HG02870 (cell line): ENCODE results near the gene MUC20.
"Not testable (repeated sequence)": the region's sequence is repeated elsewhere in the genome, so short reads cannot be mapped to it uniquely, and the experiment has no call there.

Experiments
- ATAC-seq: cut with Tn5 transposase; IDR thresholded peaks from one replicate; pipeline ENCODE4 v1.9.1; 2021; ENCODE audit warnings: mild to moderate bottlenecking, moderate library complexity; ENCODE audit not compliant: unreplicated experiment

Gene MUC20

DNA sequence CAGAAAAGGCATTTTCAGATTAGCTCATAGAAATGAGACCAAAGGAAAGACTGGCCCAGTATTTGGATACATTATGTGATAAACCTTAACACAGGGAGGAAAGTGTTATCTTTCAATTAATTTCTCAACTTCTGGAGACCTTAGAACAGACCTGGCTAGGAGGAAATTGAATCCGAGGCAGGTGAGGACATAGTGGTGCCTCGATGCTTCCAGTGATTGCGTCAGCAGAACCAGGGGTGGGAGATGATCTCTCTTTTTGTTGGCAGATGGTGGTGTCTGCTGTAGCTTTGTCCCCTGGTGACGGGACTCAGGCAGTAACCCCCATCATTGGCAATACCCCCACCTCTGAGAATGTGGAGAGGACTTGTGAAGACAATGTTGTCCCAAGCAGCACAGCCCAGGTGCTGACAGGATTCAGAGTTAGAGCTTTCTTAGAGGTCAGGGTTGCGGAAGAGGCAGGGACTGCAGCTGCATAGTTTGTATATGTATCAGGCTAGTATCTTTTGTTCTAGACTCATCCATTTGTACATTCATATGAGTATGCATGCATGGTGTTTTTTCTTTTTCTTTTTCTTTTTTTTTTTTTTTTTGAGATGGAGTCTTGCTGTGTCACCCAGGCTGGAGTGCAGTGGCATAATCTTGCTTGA, 27.9 kb upstream of the MUC20 start:
- no peak for ATAC-seq

DNA sequence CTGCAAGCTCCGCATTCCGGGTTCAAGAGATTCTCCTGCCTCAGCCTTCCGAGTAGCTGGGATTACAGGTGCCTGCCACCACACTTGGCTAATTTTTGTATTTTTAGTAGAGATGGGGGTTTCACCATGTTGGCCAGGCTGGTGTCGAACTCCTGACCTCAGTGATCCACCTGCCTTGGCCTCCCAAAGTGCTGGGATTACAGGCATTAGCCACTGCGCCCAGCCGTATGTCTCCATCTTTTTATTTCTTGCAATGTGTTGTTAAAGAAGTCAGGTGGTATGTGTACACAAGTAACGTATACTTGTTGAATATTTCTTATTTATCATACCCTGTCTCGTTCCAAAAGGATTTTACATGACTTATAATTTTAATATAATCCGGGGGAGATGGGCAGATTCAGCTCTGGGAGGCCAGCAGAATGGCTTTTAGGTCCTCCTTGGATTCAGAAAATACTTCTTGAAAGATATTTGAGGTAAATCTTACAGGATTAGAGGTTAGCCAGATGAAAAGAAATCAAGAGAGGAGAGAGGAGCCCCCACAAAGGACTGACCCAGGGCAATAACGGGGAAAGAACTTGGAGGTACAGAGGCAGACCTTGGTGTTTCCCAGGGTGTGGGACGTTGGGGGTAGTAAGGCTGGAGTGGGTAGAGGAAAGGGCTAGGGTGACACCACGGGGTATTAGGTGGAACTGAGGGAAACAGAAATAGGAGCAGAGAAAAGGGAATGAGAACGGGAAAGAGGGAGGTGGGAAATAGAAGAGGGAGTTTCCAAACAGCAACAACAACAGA, 27.2 kb upstream of the MUC20 start:
- ATAC-seq = no peak

DNA sequence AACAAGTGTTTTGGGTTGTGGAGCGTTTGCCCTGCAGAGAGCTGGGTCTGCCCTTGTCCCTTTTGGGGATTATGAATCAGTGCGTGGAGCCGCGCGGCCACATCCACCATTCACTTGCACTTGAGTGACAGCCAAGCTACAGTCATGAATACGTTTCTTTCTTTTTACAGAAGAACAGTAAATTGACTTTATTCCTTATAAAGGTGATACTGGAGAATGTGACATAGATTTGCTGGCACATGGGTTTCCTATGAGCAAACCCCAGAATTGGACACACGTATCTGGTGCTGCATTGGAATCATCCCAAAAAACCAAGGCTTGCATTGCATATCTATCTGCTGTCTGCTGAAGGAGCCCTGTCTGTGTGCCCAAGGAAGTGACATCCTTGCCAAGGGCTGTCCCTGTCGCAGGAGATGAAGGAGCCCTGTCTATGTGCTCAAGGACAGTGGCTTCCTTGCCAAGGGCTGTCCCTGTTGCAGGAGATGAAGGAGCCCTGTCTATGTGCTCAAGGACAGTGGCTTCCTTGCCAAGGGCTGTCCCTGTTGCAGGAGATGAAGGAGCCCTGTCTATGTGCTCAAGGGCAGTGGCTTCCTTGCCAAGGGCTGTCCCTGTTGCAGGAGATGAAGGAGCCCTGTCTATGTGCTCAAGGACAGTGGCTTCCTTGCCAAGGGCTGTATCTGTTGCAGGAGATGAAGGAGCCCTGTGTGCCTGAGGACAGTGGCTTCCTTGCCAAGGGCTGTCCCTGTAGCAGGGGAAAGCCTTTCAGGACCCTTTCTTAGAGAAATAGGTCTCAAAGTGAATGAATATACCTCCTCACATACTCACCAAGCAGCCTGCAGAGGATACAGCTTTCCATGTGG, 26.3 kb upstream of the MUC20 start:
- ATAC-seq = not testable (repeated sequence)

DNA sequence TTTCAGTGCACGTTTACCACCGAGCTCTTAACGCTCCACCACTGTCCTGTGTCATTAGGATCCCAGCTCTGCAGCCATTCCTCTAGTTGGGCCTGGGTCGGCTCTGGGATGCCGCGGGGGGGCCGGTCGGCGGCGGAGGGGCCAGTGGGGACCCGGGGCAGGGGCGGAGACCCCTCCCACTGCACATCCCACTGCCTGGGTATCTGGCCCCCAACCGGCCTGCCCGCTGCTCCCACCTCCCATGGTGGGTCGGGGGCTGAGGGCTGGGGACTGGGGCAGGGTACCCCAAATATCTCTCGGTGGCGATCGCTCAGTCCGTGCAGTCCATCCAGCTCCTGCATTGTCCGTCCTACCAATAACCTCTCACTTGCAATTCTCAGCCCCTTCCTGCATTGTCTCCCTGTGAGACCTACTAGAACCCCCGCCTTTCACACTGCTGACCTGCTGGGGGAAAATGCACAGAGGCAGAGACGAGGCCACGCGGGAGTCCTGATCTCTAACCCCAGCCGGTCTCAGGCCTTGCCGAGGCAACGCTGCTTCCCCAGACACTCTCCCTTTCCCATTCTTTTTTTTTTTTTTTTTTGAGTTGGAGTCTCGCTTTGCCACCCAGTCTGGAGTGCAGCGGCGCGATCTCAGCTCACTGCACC, 24.0 kb upstream of the MUC20 start:
- no peak for ATAC-seq

- no peak for ATAC-seq
Measured at GRCh38 chr3:195697582-195698324, 23.0 kb upstream of the MUC20 start.

GRCh38 chr3:195698325-195698646, 22.5 kb upstream of the MUC20 start:
- ATAC-seq = no peak

DNA sequence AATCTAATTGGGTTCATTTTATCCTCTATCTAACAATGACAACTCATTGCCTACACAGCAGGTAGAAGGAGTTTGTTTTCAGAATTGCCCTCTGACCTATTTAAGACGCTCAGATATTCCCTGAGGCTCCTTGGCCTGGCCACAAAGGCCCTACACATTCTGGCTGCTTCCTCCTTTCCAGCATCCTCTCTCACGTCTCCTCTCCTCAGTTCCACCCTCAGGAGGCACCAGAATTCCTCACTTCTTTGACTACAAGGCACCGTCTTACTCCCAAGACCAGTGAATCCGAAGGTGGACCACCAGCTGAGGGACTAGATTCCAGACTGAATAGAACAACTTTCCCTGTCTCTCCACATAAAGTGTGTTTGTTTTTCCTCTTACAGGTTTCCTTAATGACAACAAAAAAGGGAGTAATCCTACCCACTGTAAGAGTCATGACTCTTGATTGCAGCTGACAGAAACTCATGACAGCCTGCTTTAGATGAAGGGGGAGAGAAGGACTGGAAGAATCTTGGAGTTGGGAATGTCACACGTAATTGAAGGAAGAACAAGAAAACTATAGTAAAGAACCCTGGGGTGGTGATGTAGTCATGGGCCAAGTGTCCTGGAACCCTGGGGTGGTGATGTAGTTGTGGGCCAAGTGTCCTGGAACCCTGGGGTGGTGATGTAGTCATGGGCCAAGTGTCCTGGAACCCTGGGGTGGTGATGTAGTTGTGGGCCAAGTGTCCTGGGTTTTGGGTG, 22.0 kb upstream of the MUC20 start:
- no peak for ATAC-seq

DNA sequence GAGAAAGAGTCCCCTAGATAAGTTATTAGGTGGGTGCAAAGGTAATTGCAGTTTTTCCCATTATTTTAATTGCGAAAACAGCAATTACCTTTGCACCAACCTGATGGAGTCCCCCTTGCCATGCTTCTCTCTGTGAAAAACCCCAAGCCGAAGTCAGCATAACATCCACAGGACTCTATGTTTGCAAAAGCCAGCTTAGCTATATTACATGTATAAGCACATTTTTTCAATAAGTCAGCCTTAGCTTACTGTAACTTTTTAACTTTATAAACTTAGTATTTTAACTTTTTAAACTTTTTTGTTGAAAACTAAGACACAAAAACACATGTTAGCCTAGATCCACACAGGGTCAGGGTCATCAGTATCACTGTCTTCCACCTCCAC, 21.4 kb upstream of the MUC20 start:
- no peak for ATAC-seq

DNA sequence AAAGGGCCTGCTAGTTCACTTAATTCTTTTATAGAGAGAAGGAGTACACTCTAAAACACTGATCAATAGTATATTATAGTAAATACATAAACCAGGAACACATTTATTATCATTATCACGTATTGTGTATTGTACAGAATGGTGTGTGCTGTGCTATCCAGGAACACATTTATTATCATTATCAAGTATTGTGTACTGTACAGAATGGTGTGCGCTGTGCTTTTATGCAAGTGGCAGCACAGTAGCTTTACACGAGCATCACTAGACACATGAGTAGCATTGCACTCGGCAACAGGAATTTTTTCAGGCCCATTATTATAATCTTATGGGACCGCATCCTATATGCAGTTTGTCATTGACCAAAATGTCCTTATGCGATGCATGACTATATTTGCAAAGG, 20.9 kb upstream of the MUC20 start:
- ATAC-seq = no peak

DNA sequence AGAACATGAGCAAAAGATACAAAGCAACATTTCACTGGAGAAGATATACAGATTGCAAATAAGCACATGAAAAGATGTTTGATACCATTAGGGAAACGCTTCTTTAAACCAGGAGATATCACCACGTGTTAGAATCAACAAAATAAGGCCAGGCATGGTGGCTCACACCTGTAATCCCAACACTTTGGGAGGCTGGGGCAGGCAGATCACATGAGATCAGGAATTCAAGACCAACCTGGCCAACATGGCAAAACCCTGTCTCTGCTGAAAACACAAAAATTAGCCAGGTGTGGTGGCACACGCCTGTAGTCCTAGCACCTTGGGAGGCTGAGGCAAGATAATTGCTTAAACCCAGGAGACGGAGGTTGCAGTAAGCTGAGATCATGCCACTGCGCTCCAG, 20.5 kb upstream of the MUC20 start:
- ATAC-seq = no peak

DNA sequence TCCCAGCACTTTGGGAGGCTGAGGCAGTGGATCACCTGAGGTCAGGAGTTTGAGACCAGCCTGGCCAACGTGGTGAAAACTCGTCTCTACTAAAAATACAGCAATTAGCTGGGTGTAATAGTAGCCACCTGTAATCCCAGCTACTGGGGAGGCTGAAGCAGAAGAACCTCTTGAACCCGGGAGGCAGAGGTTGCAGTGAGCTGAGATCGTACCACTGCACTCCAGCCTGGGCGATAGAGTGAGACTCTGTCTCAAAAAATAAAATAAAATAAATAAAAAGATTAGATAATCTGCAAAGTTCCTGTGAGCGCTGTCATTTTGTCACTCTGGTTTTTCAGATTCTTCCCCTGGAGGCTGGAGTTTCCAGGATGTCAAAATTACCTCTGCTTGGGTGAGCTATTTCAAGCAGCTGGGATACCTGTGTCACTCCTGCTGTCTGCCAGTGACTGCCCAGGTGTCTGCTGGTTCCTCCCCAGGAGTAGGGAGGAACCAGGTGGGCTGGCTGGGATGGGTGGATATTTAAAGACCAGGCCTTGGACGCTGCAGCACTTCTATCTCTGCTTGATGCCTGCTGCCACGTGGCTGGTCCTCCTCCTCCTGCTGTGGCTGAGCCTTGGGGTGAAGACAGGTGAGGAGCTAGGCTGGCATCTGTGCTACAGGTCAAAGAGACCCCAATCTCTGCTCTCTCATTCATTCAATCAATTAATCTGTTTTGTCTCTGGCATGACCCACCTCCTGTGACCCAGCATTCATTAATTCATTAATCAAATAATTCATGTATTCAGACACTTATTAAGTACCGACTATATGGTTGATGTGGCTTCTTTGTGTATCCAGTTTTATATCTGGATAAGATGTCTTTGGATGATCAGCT, 19.5 kb upstream of the MUC20 start:
- ATAC-seq = no peak

DNA sequence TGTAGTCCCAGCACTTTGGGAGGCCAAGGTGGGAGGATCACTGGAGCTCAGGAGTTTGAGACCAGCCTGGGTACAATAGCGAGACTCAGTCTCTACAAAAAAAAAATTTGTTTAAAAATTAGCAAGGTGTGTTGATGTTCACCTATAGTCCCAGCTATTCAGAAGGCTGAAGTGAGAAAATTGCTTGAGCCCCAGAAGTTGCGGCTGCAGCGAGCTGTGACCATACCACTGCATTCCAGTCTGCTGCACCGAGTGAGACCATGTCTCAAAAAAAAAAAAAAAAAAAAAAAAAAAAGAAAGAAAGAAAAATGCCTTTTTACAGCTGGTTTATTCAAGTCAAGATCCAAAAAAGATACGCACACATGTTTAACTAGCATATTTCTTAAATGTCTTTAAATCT, 17.0 kb upstream of the MUC20 start:
- no peak for ATAC-seq

DNA sequence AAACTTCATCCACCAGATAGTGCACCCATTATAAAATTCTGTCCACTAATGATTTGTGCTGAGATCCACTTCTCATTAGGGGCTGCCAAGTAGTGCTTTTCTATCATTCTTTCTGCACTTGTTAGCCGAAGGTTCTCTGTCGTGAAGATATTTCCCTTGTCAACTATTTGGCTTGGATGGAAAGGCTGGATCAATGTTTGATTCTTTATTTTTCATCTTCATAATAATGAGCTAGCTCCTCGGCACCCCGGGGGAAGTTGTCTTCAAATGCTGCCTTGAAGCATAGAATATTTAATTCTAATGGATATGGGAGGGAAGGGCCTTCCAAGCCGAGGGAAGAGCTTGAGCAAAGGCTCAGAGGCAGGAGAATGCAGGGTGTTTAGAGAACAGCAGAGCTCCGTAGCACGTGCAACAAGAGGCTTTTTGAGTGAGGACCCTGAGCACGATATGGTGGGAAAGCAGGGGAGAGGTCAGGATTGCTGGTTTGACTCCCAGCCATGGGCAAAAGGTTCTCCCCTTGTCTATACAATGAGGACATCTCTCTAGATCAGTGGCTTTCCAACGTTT, 16.3 kb upstream of the MUC20 start:
- no peak for ATAC-seq

DNA sequence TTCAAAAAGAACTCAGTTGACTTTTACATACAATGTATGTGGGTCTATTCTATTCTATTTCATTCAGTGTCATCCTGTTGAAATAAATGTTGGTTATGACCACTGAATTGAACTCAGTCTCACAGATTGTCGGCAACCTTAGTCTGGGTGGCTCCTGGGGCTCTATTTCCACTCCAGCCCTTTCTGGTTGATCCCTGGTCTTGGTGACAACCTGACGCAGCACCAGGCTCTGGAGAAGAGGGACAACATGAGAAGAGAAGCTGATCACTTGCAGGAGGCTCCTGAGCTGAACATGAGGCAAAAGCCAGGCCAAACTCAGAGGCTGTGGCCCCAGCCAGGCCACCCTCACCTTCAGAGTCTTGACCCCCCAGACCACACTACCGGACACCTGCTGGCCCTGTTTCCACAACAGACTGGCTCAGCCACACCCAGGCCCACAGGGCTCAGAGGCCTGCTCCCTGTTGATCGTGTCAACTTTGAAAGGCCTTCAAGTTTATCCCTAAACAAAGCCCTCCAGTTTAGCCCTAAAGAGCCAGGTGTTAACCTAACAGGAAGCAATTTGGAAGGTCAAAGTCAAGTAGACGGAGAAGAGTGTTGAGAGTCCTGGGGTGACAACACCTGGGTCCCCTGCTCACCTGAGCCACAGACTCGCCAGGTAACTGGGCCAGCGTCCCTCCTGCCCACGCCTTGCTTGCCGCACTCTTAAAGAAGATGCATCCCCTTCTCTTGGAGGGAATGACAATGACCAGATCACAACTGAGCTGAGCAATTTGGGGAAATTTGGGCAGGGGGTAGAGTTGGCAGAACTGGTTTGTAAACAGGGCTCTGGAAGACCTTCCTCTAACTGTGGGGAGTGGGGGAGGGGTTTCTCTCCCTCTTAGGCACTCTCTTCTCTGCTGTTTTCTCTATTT, 15.4 kb upstream of the MUC20 start:
- ATAC-seq = no peak

DNA sequence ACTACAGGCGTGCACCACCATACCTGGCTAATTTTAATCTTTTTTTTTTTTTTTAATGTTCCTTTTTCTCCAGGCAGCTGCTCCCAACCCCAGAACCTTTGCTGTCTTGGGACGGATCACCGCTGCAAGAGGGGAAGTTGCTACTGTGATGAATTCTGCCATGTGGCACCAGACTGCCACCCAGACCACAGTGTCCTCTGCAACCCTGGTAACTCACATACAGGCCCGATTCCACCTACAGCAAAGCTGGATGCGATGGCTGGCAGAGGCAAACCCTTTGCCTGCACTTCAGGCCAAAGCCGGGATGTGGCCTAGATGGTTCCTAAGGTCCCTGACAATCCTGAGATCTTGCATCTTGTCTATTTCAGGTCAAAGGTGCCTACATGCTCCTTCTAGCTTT, 12.7 kb upstream of the MUC20 start:
- no peak for ATAC-seq

DNA sequence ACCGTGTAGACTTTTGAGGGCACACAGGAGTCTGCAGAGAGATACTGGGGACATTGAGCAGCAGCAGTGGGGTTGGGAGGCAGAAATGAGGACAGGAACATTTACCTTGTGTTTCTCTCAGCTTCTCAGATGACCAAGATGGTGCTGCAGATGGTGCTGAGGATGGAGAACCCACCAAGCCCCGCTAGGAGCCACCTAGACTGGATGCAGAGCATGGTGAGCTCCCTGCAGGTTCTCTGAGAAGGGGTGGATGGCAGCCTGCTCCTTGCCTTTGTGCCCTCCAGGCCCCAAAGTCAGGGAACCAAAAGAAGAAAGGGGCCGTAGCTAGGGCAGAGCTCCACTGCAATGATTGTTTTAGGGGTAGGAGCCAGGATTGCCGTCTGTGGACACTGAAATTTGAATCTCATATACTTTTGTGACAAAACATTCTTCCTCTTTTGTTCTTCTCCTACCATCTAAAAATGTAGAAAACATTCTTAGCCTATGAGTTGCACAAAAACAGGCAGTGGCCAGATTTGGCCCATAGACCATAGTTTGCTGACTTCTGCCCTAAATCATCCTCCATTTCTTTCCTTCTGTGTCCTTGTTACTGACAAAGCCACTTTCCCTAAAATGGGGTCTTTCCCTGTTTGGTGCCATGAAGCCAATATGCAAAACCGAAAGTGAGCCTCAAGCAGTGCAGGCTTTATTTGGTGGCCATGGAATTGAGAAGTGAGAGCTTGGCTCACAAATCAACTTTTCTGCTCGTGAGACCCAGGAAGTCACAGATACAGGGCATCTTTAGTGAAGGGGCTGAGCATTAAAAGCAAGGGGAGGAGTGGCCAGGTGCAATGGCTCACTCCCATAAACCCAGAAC, 11.9 kb upstream of the MUC20 start:
- ATAC-seq = no peak

DNA sequence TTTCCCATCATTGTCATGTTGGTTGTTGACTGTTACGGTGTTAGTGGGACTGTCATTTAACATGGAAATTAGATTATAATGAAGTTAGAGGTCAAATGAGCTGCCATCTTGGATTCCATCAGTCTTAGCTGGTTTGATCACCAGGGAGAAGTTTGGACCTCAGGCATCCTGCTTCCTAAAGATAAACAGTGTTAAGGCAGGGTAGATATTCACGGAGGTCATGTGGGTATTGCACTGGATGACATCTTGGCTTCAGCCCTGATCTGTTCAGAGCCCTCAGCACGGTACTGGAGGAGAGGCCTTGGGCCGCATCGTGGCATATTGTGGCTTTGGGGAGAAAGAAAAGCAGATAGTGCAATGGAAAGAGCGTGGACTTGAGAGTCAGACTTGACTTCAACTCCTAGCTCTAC, 11.1 kb upstream of the MUC20 start:
- ATAC-seq = no peak
